GM21526 (cell line): ENCODE data around the gene PCCA.
"Not testable (repeated sequence)": the region's sequence is repeated elsewhere in the genome, so short reads cannot be mapped to it uniquely, and the experiment has no call there.

Experiments
- ATAC-seq: cut with Tn5 transposase; IDR thresholded peaks from one replicate; pipeline ENCODE4 v1.9.1; 2021; ENCODE audit warnings: moderate library complexity; ENCODE audit not compliant: unreplicated experiment, low FRiP score

Gene PCCA

DNA sequence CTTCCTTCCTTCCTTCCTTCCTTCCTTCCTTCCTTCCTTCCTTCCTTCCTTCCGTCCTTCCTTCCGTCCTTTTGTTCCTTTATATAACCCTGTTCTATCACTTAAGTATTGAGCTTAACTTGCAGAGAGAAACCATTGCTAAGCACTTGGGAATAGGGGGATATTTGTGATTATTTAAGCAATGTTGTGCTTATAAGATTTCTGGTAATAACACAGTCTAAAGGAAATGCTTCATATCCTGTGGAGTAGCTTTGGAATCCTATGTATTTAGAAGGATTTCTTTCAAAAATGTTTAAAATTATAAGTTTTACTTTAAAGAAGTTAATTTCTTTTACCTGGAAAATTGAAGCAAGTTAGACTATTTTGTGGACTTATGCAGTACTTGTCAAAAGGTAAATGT, 209.8 kb downstream of the PCCA start:
- ATAC-seq: no peak

DNA sequence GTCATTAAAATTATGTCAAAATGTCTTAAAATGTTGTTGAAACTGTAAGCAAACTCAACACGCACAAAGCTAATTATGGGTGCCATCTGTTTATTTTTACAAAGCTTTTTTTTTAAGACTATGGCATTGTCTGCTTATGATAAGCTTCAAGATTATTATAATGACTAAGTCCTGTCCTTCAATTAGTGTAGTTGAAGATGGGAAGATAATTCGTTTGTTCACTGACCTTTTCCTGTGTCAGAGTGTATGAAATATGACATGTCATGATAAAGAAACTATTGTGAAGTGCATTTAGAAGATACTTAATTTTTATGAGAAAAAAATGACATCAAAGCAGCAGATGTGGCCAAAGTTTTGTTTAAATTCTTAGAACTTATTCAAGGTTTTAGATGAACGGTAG, 211.3 kb downstream of the PCCA start:
- no peak for ATAC-seq

DNA sequence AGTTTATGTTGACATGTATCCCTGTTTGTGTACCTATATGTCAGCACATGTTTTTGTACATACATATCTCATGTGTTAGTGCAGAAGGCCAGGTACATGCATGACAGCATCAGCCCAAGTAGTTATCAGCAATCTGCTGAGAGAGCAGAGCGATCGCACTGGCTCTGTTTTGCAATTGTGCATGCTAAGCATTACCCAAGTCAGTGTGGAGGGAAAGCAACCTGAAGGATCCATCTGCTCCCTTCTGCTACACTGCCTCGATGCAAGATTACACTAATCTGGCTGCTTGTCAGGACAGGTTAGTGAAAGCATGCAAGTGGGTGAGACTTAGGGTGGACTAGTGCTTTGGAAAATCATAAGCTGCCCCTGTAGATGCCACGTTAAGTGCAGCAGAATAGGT, 211.8 kb downstream of the PCCA start:
- no peak for ATAC-seq

- no peak for ATAC-seq
These were observed 212.5 kb downstream of the PCCA start for GRCh38 chr13:100301418-100301817.

DNA sequence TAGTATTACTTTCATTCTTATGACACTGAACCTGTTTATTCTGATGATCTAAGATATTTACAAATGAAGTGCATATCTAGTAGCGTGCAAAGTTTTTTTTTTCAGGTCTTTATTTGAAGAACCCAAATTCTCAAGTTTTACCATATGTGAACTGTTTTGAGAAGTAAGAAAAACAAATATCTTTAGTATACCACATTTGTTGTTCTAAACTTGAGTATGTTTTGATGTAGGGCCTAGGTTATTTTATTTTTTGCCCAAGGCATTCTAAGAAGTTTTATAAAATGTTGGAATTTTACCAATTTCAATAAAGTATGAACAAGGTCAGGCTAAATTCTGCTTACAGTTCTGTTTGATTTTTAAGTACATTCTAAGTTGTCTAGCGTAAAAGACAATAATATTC, 213.5 kb downstream of the PCCA start:
- no peak for ATAC-seq

- no peak for ATAC-seq
These were observed 215.3 kb downstream of the PCCA start for GRCh38 chr13:100304229-100304628.

DNA sequence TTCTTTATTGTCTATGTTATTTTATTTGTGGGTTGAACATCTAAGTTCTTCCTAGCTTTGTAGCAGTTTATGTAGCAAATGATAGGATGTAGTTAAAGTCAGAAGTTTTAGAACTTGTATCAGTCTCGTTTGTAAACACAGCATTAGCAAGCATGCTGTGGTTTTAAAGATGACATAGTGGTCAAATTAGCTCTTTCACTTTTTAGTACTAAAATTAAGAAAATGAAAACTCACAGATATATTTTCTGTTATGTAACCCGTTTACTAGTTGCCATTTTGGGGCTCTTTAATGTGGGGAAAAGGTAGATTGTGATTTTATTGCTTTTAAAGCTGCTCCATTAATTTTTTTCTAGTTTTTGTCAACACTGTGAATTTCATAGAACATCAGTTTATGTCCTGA, 216.5 kb downstream of the PCCA start:
- ATAC-seq: no peak

GRCh38 chr13:100306030-100306429, 217.1 kb downstream of the PCCA start:
- ATAC-seq: no peak

GRCh38 chr13:100306434-100306999, 217.6 kb downstream of the PCCA start:
- no peak for ATAC-seq

- no peak for ATAC-seq
These were observed 225.4 kb downstream of the PCCA start for GRCh38 chr13:100314132-100314910.

DNA sequence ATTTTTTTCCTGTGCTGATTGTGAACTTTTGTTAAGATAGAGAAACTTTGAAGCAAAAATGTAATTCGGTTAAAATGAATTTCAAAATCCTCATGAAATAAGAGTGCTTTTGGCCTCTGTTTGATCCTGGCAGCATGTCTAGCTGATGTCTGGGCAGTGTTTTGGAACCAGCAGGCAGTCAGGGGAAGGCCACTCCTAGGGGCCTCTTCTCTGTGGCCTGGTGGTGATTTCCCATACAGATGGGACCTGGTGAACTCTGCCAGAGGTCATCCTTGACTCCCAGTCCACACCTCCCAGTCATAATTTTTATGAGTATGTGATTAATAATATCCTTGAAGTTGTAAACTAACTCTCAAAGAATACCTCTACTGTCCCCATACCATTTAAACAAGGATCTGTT, 226.6 kb downstream of the PCCA start:
- ATAC-seq: no peak

GRCh38 chr13:100318473-100318872, 229.6 kb downstream of the PCCA start:
- not testable (repeated sequence) for ATAC-seq

DNA sequence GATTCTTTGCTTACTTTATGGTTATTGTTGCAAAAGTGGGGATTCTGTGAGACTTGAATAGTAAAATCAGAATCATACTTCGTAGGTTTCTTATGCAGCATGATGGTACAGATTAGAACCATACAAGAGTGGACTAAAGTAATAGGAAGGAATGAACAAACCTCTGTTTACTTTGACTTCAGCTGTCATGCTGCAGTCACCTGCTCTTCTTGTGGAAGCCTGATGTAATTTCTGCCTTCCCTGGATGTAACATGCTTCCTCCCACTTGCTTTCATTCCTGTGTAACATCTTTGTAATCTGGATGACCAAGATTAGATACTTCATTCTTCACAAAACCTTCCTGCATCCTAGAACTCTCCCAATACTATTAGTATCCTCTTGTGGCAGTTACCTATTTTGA, 235.0 kb downstream of the PCCA start:
- ATAC-seq: no peak

- no peak for ATAC-seq
These were observed 241.8 kb downstream of the PCCA start for GRCh38 chr13:100330662-100331061.

DNA sequence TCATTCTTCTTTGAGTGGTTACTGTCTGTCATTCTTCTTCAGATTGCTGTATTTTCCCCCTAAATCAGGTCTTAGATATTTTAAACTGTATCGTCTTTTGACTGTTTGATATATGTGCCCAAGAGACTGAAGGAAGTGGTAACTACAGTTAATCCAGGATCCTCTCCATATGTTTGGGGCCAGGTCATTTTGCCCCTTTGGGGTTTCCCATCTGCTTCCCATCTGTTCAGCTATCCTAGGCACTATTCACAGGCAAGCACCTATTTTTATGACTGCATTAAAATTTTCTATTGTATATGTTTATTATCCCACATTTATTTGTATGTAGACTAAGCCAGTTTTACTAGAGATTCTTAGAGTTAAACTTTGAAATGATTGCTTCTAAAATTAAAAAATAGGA, 244.2 kb downstream of the PCCA start:
- no peak for ATAC-seq

DNA sequence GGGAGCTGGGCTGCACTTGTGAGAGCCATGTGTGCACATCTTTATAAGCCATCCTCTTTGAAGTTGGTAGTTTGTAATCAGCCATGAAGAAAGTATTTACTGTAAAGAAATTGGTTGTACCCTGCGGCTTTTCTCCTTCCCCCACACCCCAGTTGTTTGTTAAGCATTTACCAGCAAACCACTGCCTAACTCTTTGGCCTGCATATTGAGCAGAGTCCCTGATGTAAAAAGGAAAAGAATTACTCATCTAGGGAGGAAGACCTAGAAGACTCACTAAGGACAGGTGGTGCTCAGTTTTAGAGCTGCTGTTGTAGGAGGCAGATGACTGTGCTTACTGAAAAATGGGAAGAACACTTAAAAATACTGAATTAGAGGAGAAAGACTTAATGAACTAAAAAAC, 245.3 kb downstream of the PCCA start:
- no peak for ATAC-seq

DNA sequence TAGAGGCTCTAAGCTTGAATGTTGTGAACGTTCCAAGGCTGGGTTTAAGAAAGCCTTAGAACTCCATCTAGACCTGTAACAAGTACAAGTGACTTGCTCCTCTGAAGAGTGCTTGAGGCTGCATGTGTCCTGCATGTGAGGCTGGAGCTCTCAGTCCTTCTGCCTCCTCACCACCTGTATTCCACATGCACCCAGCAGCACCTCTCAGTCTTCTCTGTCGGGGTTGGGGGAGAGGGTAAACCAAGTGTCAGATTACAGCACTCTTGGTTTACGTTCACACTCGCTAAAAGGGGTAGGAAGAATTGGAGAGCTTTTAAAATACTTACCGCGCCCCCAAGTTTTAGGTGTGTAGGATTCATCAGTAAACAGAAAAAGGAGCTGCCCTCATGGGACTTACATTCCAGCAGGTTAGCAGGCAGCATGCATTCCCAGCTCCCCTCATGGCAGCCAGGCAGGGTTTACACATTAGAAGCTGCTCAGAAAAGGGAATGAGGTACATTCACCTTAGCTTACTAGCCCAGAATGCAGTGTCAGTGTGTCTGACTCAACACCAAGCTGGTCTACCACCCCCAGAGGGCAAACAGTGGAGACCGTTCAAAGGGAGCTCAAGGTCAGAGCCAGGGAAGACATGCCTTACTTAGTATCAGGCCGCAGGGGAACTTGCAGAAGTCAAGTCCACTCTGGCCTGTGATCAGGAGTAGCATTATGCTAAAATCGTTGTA, 248.1 kb downstream of the PCCA start:
- no peak for ATAC-seq

GRCh38 chr13:100338275-100338674, 249.4 kb downstream of the PCCA start:
- ATAC-seq: no peak

- ATAC-seq: no peak
These were observed 250.6 kb downstream of the PCCA start for GRCh38 chr13:100339411-100339940.

DNA sequence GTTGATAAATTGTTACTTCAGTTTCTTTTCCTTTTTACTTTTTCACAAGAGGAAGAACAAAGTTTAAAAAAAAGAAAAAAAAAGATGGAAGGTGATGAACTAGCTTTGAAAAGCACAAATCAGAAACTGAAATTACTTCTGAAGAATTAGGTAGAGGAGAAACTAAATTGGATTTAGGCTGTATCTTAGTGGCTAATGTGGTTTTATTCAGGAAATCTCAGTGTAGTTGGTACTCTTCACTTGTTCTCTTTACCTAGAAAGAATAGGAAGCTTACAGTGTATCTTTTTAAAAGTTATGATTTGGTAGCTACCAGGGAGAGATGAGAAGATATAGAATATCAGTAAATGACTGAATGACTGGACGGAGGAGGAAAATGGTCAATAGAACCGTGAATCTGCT, 252.0 kb downstream of the PCCA start:
- ATAC-seq: no peak

DNA sequence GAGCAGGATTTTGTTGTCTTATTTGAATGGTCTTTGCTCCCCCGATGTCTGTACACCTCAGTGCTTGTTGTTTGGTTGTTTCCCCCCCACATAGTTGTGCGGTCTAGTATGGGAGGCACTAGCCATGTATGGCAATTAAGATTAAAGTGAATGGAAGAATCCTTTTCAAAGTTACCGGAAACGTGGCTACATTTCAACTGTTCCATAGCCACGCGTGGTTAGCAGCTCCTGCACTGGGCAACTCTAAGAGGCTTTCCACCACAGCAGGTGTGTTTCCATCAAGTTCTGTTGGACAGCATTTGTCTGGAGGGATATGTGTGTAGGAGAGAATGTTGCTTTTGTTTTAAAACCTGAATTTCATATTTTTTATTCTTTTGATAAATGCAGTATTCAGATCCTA, 252.4 kb downstream of the PCCA start:
- ATAC-seq: no peak

DNA sequence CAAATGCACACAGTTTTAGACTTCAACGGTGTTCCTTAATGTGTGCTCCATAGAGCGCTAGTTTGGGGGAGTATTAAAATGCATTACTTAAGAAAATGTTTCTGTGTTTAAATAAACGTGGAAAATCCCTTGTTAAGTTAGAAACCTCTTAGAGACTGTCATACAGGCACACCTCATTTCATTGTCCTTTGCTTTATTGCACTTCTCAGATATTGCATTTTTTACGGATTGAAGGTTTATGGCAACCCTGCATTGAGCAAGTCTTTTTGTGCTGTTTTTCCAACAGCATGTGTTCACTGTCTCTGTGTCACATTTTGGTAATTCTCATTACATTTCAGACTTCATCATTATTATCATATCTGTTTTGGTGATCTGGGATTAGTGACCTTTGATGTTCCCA, 255.7 kb downstream of the PCCA start:
- no peak for ATAC-seq
